Sigmoid colon (tissue), 7 donors: ENCODE results near the gene COBLL1. TPM values are rescaled to one million over a fixed set of nuclear protein-coding genes. Genes with fewer than 3 reads are reported as not detected.
"Not testable (repeated sequence)": the region's sequence is repeated elsewhere in the genome, so short reads cannot be mapped to it uniquely, and the experiment has no call there.

Experiments used
- DNase-seq: peaks from one replicate; pipeline ENCODE4 v3.0.0-alpha.2; 2019
- H3K27ac ChIP-seq, 4 donors: fragments of 200-600 bp; sonication (generic); one replicate each; pipeline ENCODE4 v1.5.1; 2016 to 2019; ENCODE audit warnings: mild to moderate bottlenecking in 1 of 4
- H3K27me3 ChIP-seq, 3 donors: fragments of 200-600 bp; sonication (generic); one replicate each; pipeline ENCODE4 v1.5.1; 2019; ENCODE audit warnings: mild to moderate bottlenecking in 1 of 3
- H3K36me3 ChIP-seq, 4 donors: fragments of 200-600 bp; sonication (generic); one replicate each; pipeline ENCODE4 v1.5.1; 2016 to 2019
- H3K4me1 ChIP-seq, 4 donors: fragments of 200-600 bp; sonication (generic); one replicate each; pipeline ENCODE4 v1.5.1; 2017 to 2019
- H3K4me3 ChIP-seq, 4 donors: fragments of 200-600 bp; sonication (generic); one replicate each; pipeline ENCODE4 v1.5.1; 2017 to 2019; ENCODE audit warnings: mild to moderate bottlenecking in 2 of 4, moderate library complexity in 1 of 4
- H3K9me3 ChIP-seq, 4 donors: fragments of 200-600 bp in 3 of 4; sonication (generic) in 3 of 4; one replicate each; pipeline versions ENCODE4 v1.5.1 to v1.6.1; 2013 to 2019
- EP300 ChIP-seq, 4 donors: sonication (generic); formaldehyde crosslinking; IDR thresholded peaks; one replicate each; pipeline ENCODE4 v1.6.1; 2017; ENCODE audit warnings: antibody characterized with exemption in 4 of 4
- POLR2A ChIP-seq, 2 donors: fragments of 450-650 bp; IDR thresholded peaks; one replicate each; pipeline ENCODE4 v1.6.1; 2016; ENCODE audit warnings: antibody characterized with exemption in 2 of 2, mild to moderate bottlenecking in 2 of 2, moderate library complexity in 2 of 2
- POLR2AphosphoS5 ChIP-seq, 4 donors: sonication (generic); formaldehyde crosslinking; IDR thresholded peaks; one replicate each; pipeline ENCODE4 v1.6.1; 2017; ENCODE audit warnings: antibody characterized with exemption in 4 of 4
- WGBS, 2 donors: extraction: QIAGEN DNeasy Blood & Tissue Kit; methylation state at CpG; one replicate each; pipeline ENCODE4 v1.1.7; 2013; 5-methylcytosine and 5-hydroxymethylcytosine counted together
- intact Hi-C: fragments of 100-400 bp; cut with DNase I; formaldehyde crosslinking; loops from one replicate; pipeline ENCODE4 v1.15.1; 2023
- polyA plus RNA-seq, 3 donors: library from polyadenylated mRNA; stranded (reverse); fragments of 200-250 nt; gene quantifications; one replicate each; pipeline ENCODE4 v1.2.3, GENCODE V29; 2013
- total RNA-seq, 4 donors: library from RNA; depleted of rRNA; stranded (reverse); fragments of >200 nt; gene quantifications; one replicate each; pipeline ENCODE4 v1.1.0, GENCODE V29; 2016
- TF ChIP-seq, protein P1 (sequence below), 4 experiments: fragments of 450-650 bp in 3 of 4; fragments of 200-600 bp in 1 of 4; IDR thresholded peaks; one replicate each; pipeline ENCODE4 v1.5.1; 2016 to 2019; ENCODE audit warnings: antibody characterized with exemption in 4 of 4, mild to moderate bottlenecking in 3 of 4, moderate library complexity in 2 of 4
- donor health status: healthy with polysubstance abuse.
- donor health status: Bipolar disorder and iron deficiency.
- donor health status: healthy.

COBLL1 gene
- total and polyA plus RNA-seq, 7 donors = 3.9 to 22.4 (median 17.6) TPM

DNA sequence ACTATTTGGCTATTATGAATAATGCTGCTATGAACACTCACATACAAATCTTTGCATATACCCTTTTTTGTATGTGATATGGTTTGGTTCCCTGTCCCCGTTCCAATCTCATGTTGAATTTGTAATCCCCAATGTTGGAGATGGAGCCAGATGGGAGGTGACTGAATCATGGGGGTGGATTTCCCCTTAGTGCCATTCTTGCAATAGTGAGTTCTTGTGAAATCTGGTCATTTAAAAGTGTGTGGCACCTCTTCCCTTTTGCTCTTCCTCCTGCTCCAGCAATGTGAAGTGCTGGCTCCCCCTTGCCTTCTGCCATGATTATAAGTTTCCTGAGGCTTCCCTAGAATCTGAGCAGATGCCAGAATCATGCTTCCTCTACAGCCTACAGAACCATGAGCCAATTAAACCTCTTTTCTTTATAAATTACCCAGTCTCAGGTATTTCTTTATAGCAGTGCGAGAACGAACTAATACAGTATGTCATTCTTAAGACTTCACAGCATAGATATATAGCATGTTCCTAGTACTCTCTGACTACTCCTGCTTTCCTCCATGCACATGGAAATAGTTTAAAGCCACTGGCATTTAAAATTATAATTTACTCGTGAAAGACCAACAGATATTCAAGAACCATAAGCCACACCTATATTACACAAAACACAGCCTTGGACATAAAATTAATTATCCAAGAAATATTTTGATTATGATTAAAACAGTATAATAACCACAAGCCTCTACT, 75.2 kb downstream of the COBLL1 start:
- Histone ChIP-seq H3K27me3 (no peaks in the 10 kb centered on the region), H3K27ac (no peak overlapping the region), H3K4me3 (no peak overlapping the region), H3K9me3 (no peaks in the 10 kb centered on the region), H3K4me1 (no peaks in the 10 kb centered on the region), H3K36me3 (no peaks in the 10 kb centered on the region)
- DNase-seq = no peak
- WGBS, 2 donors = 91 to 98% methylated on average over 4 of the region's 4 CpGs
- no peak for TF ChIP-seq EP300 (IDR thresholded peaks at IDR 0.05)
- TF ChIP-seq, protein P1, sequence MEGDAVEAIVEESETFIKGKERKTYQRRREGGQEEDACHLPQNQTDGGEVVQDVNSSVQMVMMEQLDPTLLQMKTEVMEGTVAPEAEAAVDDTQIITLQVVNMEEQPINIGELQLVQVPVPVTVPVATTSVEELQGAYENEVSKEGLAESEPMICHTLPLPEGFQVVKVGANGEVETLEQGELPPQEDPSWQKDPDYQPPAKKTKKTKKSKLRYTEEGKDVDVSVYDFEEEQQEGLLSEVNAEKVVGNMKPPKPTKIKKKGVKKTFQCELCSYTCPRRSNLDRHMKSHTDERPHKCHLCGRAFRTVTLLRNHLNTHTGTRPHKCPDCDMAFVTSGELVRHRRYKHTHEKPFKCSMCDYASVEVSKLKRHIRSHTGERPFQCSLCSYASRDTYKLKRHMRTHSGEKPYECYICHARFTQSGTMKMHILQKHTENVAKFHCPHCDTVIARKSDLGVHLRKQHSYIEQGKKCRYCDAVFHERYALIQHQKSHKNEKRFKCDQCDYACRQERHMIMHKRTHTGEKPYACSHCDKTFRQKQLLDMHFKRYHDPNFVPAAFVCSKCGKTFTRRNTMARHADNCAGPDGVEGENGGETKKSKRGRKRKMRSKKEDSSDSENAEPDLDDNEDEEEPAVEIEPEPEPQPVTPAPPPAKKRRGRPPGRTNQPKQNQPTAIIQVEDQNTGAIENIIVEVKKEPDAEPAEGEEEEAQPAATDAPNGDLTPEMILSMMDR (IDR thresholded peaks at IDR 0.05) = no peak
- intact Hi-C loops = no loop called here

DNA sequence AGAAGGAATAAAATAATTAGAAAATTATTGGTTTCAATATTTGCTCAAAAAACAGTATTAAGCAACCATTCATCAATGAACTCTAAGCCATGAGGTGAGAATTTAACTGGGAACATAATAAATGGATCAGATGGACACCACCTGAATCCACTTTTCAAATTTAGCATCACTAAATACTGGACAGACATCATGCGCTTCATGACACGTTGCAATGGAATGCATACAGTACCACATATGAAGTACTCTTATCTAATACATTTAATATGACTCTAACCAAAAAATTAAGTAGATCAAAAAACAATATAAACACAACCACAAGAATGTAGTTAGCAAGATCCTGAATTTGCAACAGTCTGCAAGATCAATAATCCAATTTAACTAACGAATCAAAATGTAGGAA, 76.6 kb downstream of the COBLL1 start:
- intact Hi-C loops = no loop called here
- Histone ChIP-seq H3K36me3 (no peaks in the 10 kb centered on the region), H3K27ac (no peak overlapping the region), H3K4me3 (no peak overlapping the region), H3K4me1 (no peaks in the 10 kb centered on the region), H3K9me3 (no peaks in the 10 kb centered on the region), H3K27me3 (no peaks in the 10 kb centered on the region)
- 95 to 98% methylated on average over 3 of the region's 3 CpGs for WGBS, 2 donors
- DNase-seq = no peak
- TF ChIP-seq POLR2AphosphoS5 (IDR thresholded peaks at IDR 0.05) (no peak), EP300 (IDR thresholded peaks at IDR 0.05) (no peak), POLR2A (IDR thresholded peaks at IDR 0.05) (no peak)

DNA sequence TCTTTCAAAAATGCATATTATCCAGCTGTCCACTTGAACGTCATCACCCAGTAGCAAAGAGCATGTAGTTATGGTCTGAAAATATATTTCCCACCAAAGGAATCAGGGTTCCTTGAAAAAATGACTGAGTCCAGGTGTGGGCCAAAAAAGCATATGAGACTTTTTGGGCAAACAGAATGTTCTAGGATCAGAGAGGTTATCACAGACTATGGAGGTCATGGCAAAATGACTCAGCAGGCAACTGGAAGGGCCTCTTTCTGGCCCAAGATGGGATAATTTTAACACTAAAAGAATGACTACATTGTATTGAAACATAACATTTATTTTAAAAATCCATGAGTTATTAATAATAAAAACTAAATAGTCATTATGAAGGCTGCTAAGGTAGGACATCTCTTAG, 77.1 kb downstream of the COBLL1 start:
- 95 to 100% methylated on average over 1 of the region's 1 CpG for WGBS, 2 donors
- Histone ChIP-seq H3K4me1 (no peaks in the 10 kb centered on the region), H3K4me3 (no peak overlapping the region), H3K27ac (no peak overlapping the region), H3K36me3 (no peaks in the 10 kb centered on the region), H3K9me3 (no peaks in the 10 kb centered on the region), H3K27me3 (no peaks in the 10 kb centered on the region)
- intact Hi-C loops = no loop called here
- no peak for DNase-seq
- TF ChIP-seq EP300 (IDR thresholded peaks at IDR 0.05) (no peak), POLR2A (IDR thresholded peaks at IDR 0.05) (no peak), POLR2AphosphoS5 (IDR thresholded peaks at IDR 0.05) (no peak)
- TF ChIP-seq, protein P1 (IDR thresholded peaks at IDR 0.05) = no peak

DNA sequence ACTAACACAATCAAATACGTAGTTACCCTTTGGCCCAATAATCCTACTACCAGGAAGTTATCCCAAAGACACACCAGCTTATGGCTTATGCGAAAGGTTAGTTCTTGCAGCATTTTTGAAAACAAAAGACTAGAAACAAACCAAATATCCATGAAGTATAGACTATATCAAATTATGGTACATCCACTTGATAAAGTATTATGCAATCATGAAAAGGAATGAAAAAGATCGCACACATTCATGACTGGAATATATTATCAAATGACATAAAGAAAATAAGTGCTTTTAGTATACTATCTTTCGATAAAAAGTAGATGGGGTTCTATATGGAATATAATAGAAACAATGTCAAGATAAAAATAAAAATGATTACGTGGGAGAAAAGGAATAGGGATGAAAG, 78.2 kb downstream of the COBLL1 start:
- Histone ChIP-seq H3K27me3 (no peaks in the 10 kb centered on the region), H3K4me3 (no peak overlapping the region), H3K9me3 (no peaks in the 10 kb centered on the region), H3K36me3 (no peaks in the 10 kb centered on the region), H3K27ac (no peak overlapping the region), H3K4me1 (no peaks in the 10 kb centered on the region)
- TF ChIP-seq POLR2A (IDR thresholded peaks at IDR 0.05) (no peak), POLR2AphosphoS5 (IDR thresholded peaks at IDR 0.05) (no peak), EP300 (IDR thresholded peaks at IDR 0.05) (no peak)
- TF ChIP-seq, protein P1 (IDR thresholded peaks at IDR 0.05) = no peak
- WGBS, 2 donors = 93 to 97% methylated on average over 5 of the region's 5 CpGs
- intact Hi-C loops = no loop called here
- no peak for DNase-seq

DNA sequence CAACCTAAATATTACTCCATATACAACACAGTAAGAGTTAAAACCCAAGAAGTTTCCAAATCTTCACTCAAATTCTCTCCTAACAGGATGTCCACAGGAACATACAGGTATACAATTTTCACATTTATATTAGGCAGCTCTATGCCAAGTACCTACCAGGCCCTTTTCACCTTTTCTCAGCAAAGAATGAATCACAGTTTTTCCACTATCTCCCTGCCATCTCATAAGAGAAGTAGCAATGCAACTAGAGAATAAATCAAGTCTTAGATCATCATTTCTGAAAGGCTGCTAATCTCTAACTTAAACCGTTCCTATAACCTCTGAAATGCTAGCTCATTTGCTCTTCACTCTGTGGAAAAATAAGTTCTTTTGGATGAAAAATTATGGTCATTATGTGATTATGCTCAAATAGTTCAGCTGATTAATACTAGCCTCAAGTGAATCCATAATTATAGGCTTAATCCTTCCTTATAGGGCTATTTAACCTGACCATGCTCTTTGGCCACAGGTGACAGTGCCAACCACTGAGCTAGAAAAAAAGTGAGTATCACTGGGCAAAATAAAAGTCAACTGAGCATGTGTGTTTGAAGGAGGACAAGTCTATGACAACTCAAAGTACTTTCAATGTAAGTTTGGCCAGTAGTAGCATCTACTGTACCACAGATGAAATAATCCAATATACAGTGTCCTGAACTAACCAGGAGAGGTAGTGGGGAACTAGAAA, 79.7 kb downstream of the COBLL1 start:
- no peak overlapping the region for H3K4me3 ChIP-seq
- TF ChIP-seq, protein P1 (IDR thresholded peaks at IDR 0.05) = no peak
- no peak for TF ChIP-seq POLR2A (IDR thresholded peaks at IDR 0.05)
- no peak for TF ChIP-seq EP300 (IDR thresholded peaks at IDR 0.05)
- no peak for TF ChIP-seq POLR2AphosphoS5 (IDR thresholded peaks at IDR 0.05)
- no peaks in the 10 kb centered on the region for H3K9me3 ChIP-seq
- no peaks in the 10 kb centered on the region for H3K36me3 ChIP-seq
- H3K27me3 ChIP-seq = no peaks in the 10 kb centered on the region
- no peak for DNase-seq
- intact Hi-C loops = no loop called here
- WGBS, 2 donors = 89 to 90% methylated on average over 1 of the region's 1 CpG
- peaks cover 0 to 6% (median 0%) of the 10 kb centered on the region in 4 donors for H3K4me1 ChIP-seq
- H3K27ac ChIP-seq = no peak overlapping the region

DNA sequence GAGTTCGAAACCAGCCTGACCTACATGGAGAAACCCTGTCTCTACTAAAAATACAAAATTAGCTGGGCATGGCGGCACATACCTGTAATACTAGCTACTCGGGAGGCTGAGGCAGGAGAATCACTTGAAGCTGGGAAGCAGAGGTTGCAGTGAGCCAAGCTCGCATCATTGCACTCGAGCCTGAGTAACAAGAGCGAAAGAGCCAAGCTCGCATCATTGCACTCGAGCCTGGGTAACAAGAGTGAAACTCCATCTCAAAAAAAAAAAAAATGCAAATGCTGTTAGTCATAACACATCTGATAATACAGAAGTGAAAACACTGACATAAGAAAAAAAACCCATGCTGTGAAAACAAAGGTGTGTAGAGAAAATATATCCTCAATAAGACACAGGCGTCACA, 80.4 kb downstream of the COBLL1 start:
- 76 to 83% methylated on average over 9 of the region's 9 CpGs for WGBS, 2 donors
- H3K4me3 ChIP-seq, H3K9me3 ChIP-seq, DNase-seq, H3K4me1 ChIP-seq, H3K36me3 ChIP-seq, intact Hi-C loops, H3K27me3 ChIP-seq, H3K27ac ChIP-seq: not testable (repeated sequence)
